Aorta (tissue), 5 donors: ENCODE results near the gene TIMM44. TPM values are rescaled to one million over a fixed set of nuclear protein-coding genes. Genes with fewer than 3 reads are reported as not detected.
"Not testable (repeated sequence)": the region's sequence is repeated elsewhere in the genome, so short reads cannot be mapped to it uniquely, and the experiment has no call there.

Experiments used
- ATAC-seq: fragments of 200-7000 bp; cut with Tn5 transposase; one replicate; pipeline ENCODE4 v1.9.1; 2022; ENCODE audit warnings: moderate library complexity; ENCODE audit not compliant: low FRiP score
- DNase-seq, 2 donors: peaks; one replicate each; pipeline ENCODE4 v3.0.0-alpha.2; 2020
- H3K27ac ChIP-seq, 2 donors: one replicate each; pipeline ENCODE4 v1.5.1; 2013; ENCODE audit warnings: low read length in 2 of 2, mild to moderate bottlenecking in 2 of 2, moderate library complexity in 2 of 2, control low read depth in 1 of 2, inconsistent platforms in 1 of 2, low read depth in 1 of 2
- H3K27me3 ChIP-seq, 2 donors: one replicate each; pipeline ENCODE4 v1.6.1; 2013; ENCODE audit warnings: control low read depth in 1 of 2, low read length in 1 of 2, mild to moderate bottlenecking in 1 of 2, moderate library complexity in 1 of 2; ENCODE audit not compliant: insufficient read depth in 2 of 2, control insufficient read depth in 1 of 2
- H3K36me3 ChIP-seq, 2 donors: one replicate each; pipeline ENCODE4 v1.6.1; 2013; ENCODE audit warnings: control low read depth in 1 of 2, low read length in 1 of 2, mild to moderate bottlenecking in 1 of 2; ENCODE audit not compliant: insufficient read depth in 2 of 2, control insufficient read depth in 1 of 2
- H3K4me1 ChIP-seq, 2 donors: one replicate each; pipeline ENCODE4 v1.6.1; 2013; ENCODE audit warnings: low read length in 2 of 2, control low read depth in 1 of 2, mild to moderate bottlenecking in 1 of 2, moderate library complexity in 1 of 2; ENCODE audit not compliant: insufficient read depth in 2 of 2, control insufficient read depth in 1 of 2
- H3K4me3 ChIP-seq, 2 donors: one replicate each; pipeline ENCODE4 v1.5.1; 2013; ENCODE audit warnings: low read length in 2 of 2, control low read depth in 1 of 2, mild to moderate bottlenecking in 1 of 2
- H3K9me3 ChIP-seq: one replicate; pipeline ENCODE4 v1.6.1; 2013; ENCODE audit warnings: mild to moderate bottlenecking, low read length; ENCODE audit not compliant: control insufficient read depth
- WGBS, 2 donors: extraction: QIAGEN DNeasy Blood & Tissue Kit; methylation state at CpG; one replicate each; pipeline ENCODE4 v1.1.7; 2013; 5-methylcytosine and 5-hydroxymethylcytosine counted together
- intact Hi-C, 2 donors: fragments of 100-400 bp; cut with DNase I; formaldehyde crosslinking; loops; one replicate each; pipeline versions ENCODE4 v1.14.2 to v1.15.0; 2022
- polyA plus RNA-seq, 2 donors: library from polyadenylated mRNA; stranded (reverse); fragments of 200-250 nt; gene quantifications; one replicate each; pipeline ENCODE4 v1.2.3, GENCODE V29; 2013
- total RNA-seq, 2 donors: library from RNA; stranded (reverse); fragmentation: NEBNext Ultra II Directional; extraction: Animal tissue kit (Norgen Biotek cat#: 25700); gene quantifications; one replicate each; pipeline ENCODE4 v1.2.1, GENCODE V29; 2021
- donor health status: healthy with polysubstance abuse.
- donor health status: Bipolar disorder and iron deficiency.
- donor health status: DM: no; HTN: no; CAD: no.
- donor health status: DM: no; HTN: no; CAD: no.
- donor health status: DM: yes; HTN: yes; CAD: no.

TIMM44 gene
- total and polyA plus RNA-seq, 4 donors: 26.4 to 126 (median 49.0) TPM

- 94 to 95% methylated on average over 25 of the region's 25 CpGs for WGBS, 2 donors
- Histone ChIP-seq H3K9me3 (no peaks in the 10 kb centered on the region), H3K27me3 (no peaks in the 10 kb centered on the region), H3K4me1 (no peaks in the 10 kb centered on the region), H3K4me3 (no peak overlapping the region), H3K27ac (no peak overlapping the region), H3K36me3 (peaks cover 3% of the 10 kb centered on the region in 2 donors)
- ATAC-seq (no peak), DNase-seq (no peak)
- intact Hi-C loops: no loop called here
Observed at GRCh38 chr19:7963566-7963965, 20.1 kb upstream of the TIMM44 start.

DNA sequence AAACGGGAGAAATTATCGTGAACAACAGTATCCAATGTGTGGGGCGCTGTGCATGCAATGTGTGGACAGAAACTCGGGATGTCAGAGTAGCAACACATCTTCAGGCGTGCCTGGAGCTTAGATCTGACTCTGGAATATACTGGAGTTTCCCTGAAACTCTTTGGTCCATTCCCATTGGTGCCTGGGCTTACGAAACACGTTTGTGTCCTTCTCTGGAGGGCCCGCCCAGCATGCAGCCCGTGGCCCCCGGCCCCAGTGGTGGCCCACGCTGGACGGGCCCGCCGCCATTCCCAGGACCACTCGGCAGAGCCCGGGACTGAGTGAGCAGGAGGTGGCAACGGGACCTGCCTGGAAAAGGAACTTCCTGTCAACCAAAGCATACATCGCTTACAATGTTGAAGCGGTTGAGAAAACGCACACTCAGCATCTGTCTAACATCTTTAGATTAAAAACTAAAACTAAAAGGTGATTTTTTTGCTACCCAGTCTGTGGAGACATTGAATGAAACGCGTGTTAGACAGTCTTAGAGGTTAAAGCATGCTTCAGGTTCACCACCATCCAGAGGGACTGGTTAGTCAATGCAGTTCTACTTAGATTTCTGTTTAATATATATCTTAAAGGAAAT lies 19.3 kb upstream of the TIMM44 start:
- no peak for DNase-seq
- no peaks in the 10 kb centered on the region for H3K9me3 ChIP-seq
- H3K4me1 ChIP-seq: no peaks in the 10 kb centered on the region
- 86 to 88% methylated on average over 22 of the region's 22 CpGs for WGBS, 2 donors
- intact Hi-C loops: no loop called here
- no peak overlapping the region for H3K27ac ChIP-seq
- no peak for ATAC-seq
- no peak overlapping the region for H3K4me3 ChIP-seq
- peaks cover 3% of the 10 kb centered on the region in 2 donors for H3K36me3 ChIP-seq
- H3K27me3 ChIP-seq: no peaks in the 10 kb centered on the region

GRCh38 chr19:7961920-7962626 lies 18.6 kb upstream of the TIMM44 start:
- no peaks in the 10 kb centered on the region for H3K9me3 ChIP-seq
- DNase-seq (no peak), ATAC-seq (no peak)
- intact Hi-C loops: no loop called here
- WGBS, 2 donors: 84 to 85% methylated on average over 13 of the region's 13 CpGs
- no peaks in the 10 kb centered on the region for H3K4me1 ChIP-seq
- H3K27me3 ChIP-seq: no peaks in the 10 kb centered on the region
- peaks cover 0 to 3% of the 10 kb centered on the region in 2 donors for H3K36me3 ChIP-seq
- H3K27ac ChIP-seq: no peak overlapping the region
- no peak overlapping the region for H3K4me3 ChIP-seq

DNA sequence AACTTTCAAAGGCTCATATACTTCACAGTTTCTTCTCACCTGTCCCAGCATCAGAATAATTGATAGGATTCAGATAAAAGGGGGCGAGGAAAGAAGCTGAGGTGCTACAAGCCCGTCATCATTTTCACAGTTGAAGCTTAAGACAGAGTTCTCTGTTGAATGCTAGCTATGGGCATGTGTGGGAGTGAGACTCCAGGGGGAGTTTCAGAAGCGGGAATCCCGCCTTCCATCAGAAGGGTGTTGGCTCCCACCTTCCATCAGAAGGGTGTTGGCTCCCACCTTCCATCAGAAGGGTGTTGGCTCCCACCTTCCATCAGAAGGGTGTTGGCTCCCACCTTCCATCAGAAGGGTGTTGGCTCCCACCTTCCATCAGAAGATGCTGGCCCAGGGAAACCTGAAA lies 17.6 kb upstream of the TIMM44 start:
- DNase-seq, H3K4me3 ChIP-seq, intact Hi-C loops, H3K9me3 ChIP-seq, H3K27me3 ChIP-seq, H3K4me1 ChIP-seq, H3K27ac ChIP-seq, H3K36me3 ChIP-seq, ATAC-seq: not testable (repeated sequence)
- 90 to 95% methylated on average over 4 of the region's 4 CpGs for WGBS, 2 donors

- Histone ChIP-seq H3K27ac (no peak overlapping the region), H3K36me3 (peaks cover 0 to 3% of the 10 kb centered on the region in 2 donors), H3K4me1 (no peaks in the 10 kb centered on the region), H3K27me3 (no peaks in the 10 kb centered on the region), H3K9me3 (no peaks in the 10 kb centered on the region), H3K4me3 (no peak overlapping the region)
- ATAC-seq (no peak), DNase-seq (no peak)
- 62 to 68% methylated on average over 6 of the region's 6 CpGs for WGBS, 2 donors
- intact Hi-C loops: no loop called here
Observed at GRCh38 chr19:7959211-7959610, 15.7 kb upstream of the TIMM44 start.

GRCh38 chr19:7955696-7956095 lies 12.2 kb upstream of the TIMM44 start:
- Histone ChIP-seq H3K27ac (no peak overlapping the region), H3K9me3 (no peaks in the 10 kb centered on the region), H3K4me3 (no peak overlapping the region), H3K4me1 (no peaks in the 10 kb centered on the region), H3K36me3 (no peaks in the 10 kb centered on the region), H3K27me3 (no peaks in the 10 kb centered on the region)
- 86% methylated on average over 11 of the region's 11 CpGs for WGBS, 2 donors
- DNase-seq (no peak), ATAC-seq (no peak)
- intact Hi-C loops: no loop called here

GRCh38 chr19:7953576-7953975 lies 10.1 kb upstream of the TIMM44 start:
- intact Hi-C loops: no loop called here
- WGBS, 2 donors: 61 to 77% methylated on average over 7 of the region's 7 CpGs
- Histone ChIP-seq H3K4me3 (no peak overlapping the region), H3K27ac (no peak overlapping the region), H3K27me3 (no peaks in the 10 kb centered on the region), H3K9me3 (no peaks in the 10 kb centered on the region), H3K36me3 (no peaks in the 10 kb centered on the region), H3K4me1 (no peaks in the 10 kb centered on the region)
- DNase-seq (no peak), ATAC-seq (no peak)

GRCh38 chr19:7953060-7953459 lies 9.6 kb upstream of the TIMM44 start:
- ATAC-seq: no peak
- H3K36me3 ChIP-seq: no peaks in the 10 kb centered on the region
- no peak overlapping the region for H3K4me3 ChIP-seq
- DNase-seq: no peak
- no peaks in the 10 kb centered on the region for H3K9me3 ChIP-seq
- H3K27me3 ChIP-seq: no peaks in the 10 kb centered on the region
- 21 to 24% methylated on average over 3 of the region's 3 CpGs for WGBS, 2 donors
- H3K27ac ChIP-seq: no peak overlapping the region
- intact Hi-C loops: no loop called here
- no peaks in the 10 kb centered on the region for H3K4me1 ChIP-seq

GRCh38 chr19:7947939-7948338 lies 4.5 kb upstream of the TIMM44 start:
- no peak overlapping the region for H3K27ac ChIP-seq
- no peaks in the 10 kb centered on the region for H3K36me3 ChIP-seq
- no peaks in the 10 kb centered on the region for H3K9me3 ChIP-seq
- H3K27me3 ChIP-seq: no peaks in the 10 kb centered on the region
- no peak overlapping the region for H3K4me3 ChIP-seq
- 97% methylated on average over 4 of the region's 4 CpGs for WGBS, 2 donors
- no peak for ATAC-seq
- H3K4me1 ChIP-seq: no peaks in the 10 kb centered on the region
- intact Hi-C loops: loop anchor here in 1 of 2 donors (5.0 to 10.0 kb wide), 2 partner anchors 54 to 307 kb away; no protein-coding TSS in a partner anchor
- no peak for DNase-seq
